Activated naive CD4-positive, alpha-beta T cell (primary cell): ENCODE measurements around the gene FAM216B.
"Not testable (repeated sequence)": the region's sequence is repeated elsewhere in the genome, so short reads cannot be mapped to it uniquely, and the experiment has no call there.

Source experiments
- DNase-seq, 4 experiments: peaks; one replicate each; lab custom pipeline; 2025; lab: John Stamatoyannopoulos, UW

FAM216B gene

DNA sequence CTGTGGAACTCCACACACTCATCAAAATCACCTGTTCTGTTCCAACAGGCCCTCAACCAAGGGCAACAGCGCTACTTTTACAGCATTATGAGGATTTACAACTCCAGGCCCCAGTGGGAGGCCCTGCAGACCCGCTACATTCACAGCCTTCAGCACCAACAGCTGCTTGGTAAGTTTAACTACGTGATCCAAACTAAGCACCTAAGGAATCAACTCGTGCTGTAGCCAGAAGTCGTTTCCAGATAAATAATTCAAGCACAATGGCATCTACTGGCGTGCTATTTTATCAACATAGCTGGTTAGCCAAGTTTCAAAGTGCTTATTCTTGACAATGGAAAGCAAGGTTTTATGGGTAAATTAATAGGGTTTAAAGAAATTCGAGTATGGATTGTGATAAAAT lies 5.3 kb downstream of the FAM216B start:
- DNase-seq: no peak

DNA sequence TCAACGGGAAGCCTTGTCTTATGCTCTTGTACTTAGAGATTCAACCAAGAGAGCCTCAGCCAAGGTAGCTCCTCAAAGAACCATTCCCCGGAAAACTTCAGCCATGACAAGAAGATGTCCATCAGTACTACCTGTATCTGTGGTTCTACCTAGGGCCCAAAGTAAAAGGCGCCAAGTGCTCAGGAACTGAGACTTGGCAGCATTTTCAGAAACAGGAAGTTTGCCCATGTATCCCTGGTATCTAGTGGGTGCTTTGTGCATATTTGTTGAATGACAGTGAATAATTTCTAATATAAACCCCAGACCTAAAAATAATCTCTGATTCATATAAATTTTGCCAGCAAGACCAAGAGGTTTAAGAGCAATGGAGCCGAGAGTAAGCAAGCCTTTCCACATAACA lies 7.2 kb downstream of the FAM216B start:
- DNase-seq: no peak

DNA sequence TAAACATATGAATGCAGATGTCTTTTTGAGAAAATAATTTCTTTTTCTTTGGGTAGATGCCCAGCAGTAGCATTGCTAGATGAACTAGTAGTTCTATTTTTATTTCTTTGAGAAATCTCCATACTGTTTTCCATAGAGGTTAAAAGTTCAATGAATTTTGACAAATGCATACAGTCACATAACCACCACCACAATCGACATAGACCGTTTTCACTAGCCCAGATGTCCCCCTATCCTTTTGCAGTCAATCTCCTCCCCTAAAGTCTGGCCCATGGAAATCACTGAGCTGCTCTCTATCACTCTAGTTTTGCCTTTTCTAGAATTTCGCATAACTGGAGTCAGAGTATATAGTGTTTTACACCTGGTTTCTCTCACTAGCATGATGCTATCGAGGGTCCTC lies 10.8 kb downstream of the FAM216B start:
- DNase-seq: no peak

DNA sequence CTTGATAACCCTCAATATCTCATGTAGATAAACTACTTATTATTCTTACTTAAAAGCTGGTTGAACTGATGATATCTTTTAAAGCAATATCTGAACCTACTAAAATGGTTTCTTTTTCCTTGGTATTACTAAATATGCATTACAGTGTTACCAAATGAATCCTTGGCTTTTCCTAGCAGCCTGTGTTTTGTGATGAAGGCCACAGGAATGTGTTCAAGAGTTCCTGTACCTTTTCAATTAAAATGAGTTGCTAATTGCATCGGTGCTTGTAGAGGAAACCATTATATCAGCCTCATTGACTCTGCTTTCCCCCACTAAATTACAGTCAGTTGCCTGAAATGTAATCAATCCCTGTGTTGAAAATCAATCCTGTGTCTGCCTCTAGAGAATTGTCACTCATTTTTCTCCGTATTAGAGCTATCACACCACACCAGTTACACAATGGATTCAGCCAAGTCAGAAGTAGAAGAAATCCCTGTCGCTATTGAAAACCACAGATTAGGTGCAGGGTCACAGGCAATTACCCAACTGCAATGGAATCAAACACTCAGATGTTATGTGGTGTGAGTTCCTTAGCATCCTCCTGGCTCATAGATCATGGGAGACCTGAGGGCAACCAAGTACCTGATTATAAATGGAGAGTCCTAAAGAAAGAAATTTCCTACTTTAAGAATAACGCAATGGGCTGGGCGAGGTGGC lies 13.3 kb downstream of the FAM216B start:
- DNase-seq: no peak

DNA sequence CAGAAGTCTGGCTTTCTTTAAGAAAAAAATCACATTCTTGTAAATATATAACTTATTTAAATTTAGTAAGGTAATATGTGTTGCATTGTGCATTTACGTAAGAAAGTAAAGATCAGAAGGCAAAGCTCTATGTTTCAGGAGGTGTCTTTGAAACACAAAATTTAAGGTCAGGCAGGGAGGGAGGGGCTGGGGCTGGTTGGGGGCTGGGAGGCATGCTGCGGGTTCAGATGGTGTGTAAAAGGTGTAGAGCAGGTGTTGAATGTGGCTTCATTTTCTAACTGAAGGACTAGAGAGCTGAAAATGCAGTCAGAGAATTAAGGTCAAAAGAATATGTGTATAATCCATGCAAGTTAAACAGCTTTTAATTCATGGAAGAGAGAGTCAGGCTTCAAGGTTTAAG lies 14.3 kb downstream of the FAM216B start:
- no peak for DNase-seq

DNA sequence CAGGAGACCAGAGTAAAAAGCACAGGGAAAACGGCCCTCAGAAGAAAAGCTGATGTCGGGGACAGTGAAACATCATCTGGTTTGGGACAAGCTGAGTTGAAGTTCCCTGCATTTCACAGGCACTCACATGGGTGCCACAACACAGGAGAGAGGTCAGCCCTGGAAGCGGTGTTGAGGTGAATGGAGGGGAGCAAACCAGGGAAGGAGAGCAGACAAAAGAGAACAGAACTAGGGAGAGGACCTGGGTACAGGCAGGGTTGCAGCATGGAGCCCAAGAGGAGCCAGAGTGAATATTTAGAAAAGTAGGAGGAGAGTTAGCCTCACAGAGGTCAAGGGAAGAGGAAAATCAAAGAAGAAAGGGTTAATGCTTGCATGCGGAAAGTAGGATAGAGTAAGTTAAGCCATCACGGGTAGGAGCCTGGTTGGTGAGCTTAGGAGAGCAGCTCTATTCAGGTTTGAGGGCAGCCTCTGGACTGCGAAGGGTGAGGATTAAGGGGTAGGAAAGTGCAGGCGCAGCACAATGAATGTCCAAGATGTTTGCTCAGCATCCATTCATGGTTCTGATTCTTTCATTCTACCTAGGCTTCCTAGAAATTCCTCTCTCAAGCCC lies 15.5 kb downstream of the FAM216B start:
- DNase-seq: no peak

DNA sequence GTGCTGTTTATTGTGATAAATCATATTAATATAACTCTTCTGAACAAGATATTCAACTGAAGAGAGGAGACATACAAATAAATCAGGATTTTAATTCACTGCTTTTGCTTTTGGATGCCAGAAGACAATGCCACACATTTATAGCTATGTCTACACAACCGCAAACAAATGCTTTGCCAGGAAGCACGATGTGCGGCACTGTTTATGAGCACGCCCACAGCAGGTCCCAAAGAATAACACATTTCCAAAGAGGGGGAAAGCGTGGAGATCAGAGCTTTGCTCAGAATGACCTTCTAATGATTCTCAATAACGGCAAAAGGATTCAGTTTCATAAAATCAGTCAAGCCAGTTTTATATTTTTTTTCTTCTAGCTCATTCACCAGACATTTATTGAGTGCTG lies 16.7 kb downstream of the FAM216B start:
- DNase-seq: no peak

DNA sequence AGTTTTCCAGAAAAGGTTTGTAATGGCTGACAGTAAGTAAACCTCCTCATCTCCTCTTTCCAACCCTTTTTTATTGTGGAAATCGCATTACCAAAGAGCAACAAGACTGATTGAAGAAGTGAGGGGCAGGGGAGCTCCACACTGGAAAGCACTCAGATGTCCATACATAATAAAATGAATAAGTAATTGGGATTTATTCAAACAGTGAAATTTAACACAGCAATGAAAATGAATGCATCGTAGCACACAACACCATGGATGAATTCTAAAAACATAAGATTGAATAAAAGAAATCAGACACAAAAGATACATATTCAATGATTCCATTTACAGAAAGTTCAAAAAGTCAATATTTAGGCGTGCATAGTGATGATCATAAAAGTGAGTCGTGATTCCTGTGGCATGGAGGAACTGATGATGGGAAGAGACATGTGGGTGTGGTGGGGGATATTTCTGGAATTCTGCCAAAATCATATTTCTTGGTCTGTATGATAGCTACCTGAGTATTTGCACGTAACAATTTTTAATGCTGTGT lies 18.8 kb downstream of the FAM216B start:
- DNase-seq: no peak

DNA sequence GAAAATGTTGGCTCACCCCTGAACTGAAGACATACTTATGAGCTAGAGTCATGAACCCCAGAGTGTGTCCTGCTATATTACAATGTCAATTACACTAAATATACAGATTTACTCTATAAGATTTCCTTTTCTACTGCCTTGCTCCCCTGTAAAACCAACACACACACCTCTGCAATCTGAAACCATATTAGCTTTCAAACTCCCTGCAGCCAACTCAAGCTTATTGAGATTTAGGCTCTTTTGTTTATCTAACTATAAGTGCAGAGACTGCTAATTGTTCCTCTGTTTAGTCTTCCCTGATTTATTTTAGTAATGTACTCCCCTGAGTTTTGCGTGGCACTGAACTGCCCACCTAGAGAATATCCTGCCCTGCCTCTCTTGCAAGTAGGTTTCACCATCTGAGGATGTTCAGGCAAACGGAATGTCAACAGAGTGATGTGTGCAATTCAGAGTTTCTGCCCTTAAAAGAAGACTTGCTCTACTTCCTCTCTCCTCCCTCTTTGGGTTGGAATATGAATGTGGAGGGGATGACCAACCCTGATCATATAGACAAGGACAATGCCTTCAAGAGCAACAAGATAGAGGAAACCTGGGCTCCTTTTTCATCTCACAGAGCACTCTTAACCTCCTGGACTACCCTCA lies 22.3 kb downstream of the FAM216B start:
- DNase-seq: no peak

DNA sequence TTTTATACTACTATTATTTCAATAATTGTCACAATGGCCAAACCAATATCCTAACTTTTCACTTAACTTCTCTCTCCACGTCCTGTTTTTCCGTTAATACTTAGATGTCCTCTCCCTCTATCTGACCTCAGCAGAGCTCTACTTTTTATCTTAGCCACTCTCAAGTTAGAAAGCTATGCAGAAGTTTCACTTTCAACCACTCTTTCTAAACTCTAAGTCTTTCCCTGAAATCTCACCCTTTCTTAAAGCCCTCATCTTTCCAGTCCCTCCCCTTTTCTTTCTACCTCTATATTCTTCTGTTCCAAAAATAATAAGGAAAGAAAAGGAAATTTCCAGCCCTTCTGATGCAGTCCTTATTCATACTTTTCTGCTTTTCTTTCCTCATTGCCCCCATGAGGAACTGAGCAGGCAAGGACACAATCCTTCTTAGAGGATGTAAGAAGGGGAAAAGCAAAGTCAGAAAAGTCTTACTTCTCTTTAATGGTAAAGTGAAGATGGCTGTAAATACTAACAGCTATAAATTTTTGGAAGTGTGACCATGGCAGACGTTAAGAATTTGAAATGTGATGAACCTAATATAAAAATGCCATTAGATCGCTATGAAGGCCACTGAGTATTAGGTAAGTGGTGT lies 23.0 kb downstream of the FAM216B start:
- no peak for DNase-seq

DNA sequence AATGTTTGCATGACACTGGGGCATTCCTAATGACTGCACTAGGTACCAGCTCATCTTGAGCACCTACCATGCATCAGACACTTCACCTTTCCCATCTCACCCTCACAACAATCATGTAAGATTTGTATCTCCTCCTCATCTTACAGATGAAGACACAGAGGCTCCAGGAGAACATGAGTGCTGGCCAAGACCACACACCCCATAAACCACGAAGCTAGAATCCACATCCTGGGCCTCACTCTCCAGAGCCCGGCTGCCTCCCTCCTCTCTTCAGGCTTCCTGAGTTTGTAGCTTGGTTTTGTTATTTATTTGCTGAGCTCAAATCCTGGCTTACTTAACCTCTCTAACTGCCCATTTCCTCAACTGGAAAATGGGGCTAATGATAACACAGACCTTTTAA lies 25.9 kb downstream of the FAM216B start:
- DNase-seq: no peak

DNA sequence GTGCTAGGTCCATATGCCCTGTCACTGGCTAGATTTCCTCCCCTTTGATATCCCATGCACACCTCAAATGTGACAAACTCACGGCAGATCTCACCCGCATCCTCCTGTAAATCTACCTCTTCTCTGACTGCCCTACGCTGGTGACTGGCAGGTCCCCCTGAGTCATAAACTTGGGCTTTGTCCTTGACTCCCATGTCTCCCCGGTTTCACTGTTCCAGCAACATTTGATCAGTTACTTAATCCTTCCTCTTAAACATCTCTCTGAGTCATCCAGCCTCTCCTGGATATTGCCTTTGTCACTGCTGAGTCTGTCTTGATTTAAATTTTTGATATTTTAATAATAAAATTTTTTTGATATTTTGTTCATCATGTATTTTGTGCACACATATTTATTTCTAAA lies 26.5 kb downstream of the FAM216B start:
- no peak for DNase-seq

DNA sequence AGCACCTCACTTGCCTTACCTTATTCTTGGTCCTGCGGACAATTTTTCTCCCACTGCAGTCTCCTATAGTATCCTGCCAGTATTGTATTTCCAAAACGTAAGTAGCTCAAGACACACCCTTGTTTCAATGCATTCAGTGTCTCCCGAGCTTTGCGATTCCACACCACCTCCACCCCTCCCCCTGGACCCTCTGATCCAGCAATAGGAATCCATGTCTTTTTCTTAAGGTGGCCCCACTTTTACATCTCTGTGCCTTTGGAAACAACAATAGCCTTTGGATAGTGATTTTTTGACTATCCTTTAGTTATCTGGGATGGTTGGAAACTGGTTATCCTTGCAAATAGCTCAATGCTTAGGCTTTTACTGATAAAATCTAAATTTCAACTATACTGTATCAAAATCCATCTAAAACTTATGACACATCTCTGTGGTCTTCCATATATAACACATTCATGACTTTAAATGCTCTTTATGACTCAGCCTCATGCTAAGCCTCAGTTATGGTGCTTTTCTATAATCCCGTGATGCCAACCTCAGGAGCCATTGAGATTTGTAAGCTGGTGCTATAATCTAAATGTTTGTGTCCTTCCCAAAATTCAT lies 27.1 kb downstream of the FAM216B start:
- no peak for DNase-seq

DNA sequence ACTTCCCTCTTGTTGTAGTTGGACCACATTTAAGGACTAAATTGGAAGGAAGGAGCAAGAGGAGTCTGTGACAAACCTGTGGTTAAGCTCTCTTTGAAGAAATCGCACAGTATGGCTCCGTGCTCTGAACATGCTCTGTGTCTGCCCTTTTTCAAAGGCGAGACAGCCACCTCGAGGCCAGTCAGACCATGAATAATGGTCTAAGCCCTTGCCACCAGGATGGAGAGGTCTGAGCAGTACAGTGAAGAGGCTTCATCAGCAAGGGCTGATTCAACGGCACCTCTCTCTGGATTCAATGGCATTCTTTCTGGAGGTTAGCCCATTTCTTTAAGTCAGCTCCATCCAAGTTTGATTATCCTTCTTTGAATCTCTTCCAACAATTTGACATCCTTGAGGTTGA lies 30.9 kb downstream of the FAM216B start:
- DNase-seq: no peak

DNA sequence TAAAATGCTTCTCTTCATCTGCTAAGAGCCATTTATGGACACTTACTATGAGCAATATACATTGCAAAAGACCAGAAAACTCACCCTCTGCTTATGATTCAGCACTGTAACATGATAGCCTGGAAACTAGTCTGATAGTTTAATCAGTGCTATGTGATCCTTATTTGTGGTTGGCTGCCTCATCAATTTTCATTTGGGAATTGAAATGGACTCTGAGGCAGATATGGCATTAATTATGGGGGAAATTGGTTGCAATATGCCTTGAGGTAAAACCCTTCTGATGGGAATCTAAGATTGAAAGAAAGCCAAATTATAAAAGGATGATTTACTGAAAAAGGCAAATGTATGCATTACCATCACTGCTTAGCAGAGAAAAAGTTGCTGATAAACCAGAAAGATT lies 33.5 kb downstream of the FAM216B start:
- no peak for DNase-seq

DNA sequence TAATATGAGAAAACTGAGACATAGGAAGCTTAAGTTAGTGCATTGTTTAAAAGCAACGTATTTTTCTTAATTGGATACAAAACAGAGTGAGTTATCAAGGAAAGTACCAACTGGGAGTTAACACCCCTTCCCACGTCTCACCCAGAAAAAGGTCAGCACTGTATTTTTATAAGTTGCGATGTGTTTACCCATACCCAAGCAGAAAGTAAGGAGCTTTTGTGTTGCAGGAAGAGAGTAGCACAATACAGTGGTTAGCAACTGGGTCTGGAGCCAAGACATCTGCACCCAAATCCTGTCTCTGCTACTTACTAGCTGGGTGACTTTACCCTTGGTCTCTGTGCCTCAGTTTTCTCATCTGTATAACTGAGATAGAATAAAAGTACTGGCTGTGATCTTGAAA lies 34.3 kb downstream of the FAM216B start:
- no peak for DNase-seq

DNA sequence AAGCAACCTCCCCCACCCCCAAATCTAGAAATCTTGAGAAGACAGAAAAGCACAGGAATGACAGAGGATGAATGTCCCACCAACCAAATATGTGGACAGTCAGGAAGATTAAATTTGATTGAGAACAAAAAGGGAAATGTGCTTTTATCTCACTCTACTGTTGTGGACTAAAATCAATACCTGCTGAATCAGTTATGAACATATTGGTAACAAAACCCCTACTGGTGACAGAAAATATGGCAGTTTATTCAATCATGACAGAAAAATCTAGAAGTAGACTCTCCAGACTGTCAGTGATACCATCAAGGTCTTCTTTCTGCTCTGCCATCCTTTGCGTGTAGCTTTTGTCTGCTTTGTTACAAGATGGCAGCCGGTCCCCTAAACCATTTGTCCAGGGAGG lies 35.2 kb downstream of the FAM216B start:
- DNase-seq: no peak

DNA sequence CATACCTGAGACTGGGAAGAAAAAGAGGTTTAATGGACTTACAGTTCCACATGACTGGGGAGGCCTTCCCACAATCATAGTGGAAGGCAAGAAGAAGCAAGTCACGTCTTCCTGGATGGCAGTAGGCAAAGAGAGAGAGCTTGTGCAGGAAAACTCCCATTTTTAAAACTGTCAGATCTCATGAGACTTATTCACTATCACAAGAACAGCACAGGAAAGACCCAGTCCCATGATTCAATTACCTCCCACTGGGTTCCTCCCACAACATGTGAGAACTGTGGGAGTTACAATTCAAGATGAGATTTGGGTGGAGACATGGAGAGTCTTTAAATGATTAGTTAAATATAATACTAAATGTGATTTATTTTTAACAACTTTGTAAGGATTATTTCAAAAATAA lies 38.3 kb downstream of the FAM216B start:
- DNase-seq: not testable (repeated sequence)

DNA sequence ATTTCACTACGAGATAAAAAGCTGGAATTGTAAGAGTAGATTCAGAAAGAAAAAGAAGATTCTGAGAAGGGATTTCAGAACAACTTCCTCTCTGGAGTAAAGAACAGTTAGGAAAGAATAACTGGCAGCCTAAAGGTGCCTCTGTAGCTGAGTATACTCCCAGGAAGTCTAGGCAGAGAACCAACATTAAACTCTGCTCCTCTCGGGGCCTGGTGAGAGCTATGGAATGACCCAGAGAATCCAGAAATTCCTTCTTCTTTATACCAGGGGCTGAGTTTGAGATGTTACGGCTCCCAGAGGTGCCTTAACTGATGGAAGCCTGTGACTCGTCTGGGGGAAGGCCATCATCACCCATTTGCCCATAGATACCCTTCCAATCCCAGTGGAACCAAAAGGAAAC lies 39.1 kb downstream of the FAM216B start:
- no peak for DNase-seq

DNA sequence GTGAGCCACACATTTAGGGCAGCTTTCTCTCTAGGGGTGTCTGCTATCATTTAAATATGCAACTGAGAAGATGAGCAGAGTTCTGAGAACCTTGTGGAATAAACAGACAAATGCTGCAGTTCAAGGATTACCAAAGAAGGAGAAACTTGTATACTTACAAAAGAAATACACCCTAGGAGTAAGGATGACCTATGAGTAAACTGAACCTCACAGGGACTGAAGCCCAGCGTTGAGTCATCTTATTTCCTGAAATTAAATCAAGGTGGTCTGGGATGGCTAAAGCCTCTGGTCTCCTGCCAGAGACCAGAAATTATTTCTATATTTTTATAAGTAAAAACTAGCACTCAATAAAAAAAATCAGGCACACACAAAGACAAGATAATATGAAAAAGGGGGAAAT lies 40.1 kb downstream of the FAM216B start:
- DNase-seq: no peak

DNA sequence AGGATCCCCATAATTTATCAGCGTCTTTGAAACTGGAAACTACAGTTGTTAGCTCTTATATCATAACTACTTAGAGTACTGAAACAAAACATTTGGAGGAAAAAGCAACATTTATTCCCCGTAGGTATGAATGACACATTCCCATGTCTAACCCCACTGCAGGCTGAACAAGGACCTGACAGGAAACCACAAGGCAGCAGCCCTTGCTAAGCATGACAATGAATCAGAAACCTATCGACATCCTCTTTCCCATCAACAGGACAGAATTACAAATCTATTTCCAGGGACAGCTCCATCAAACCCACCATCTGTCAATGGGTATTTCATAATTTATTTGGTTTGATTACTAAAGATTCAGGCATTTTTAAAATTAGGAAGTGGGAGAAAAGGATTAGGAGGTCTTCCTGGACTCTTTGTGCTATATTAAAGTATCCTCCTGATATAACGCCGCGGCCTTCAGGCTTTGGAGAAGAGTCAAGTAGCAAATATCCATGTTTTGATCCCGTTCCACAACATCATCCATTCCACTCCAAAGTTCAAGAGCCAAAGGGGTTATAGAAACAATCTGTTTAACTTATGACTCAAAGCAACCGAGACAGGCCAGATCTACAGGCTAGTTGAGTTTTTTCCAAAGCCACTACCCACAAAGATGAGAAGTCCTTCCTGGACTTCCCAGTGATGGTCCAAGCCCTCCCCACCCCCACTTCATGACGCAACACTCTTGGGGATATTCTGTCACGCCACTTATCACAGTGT lies 51.1 kb downstream of the FAM216B start:
- DNase-seq: no peak

DNA sequence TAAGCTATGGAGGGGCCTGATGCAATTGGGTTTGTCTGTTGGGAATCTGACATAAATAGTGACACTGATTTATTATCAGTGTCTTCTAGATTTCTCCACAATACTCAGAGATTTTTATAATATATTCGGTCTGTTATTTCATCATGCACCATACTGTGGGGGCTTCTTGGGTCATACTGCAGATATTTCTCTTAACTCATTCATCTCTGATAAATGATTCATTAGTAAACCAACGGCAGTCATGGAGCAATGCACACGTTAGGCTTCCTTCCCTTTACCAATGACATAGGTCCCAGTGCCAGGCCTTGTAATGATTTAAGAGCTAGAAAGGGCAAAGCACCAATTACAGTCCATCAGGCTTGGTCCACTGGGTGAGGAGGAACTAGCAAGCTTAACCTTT lies 53.6 kb downstream of the FAM216B start:
- no peak for DNase-seq
